Vagina (tissue), 2 donors: ENCODE measurements around the gene LPIN2.

Experiments
- CTCF ChIP-seq, 3 experiments: fragments of 450-650 bp in 2 of 3; fragments of 200-600 bp in 1 of 3; sonication (generic) in 1 of 3; IDR thresholded peaks; one replicate each; pipeline ENCODE4 v1.5.1; 2017 to 2019; ENCODE audit warnings: antibody characterized with exemption in 3 of 3, mild to moderate bottlenecking in 2 of 3, moderate library complexity in 2 of 3
- POLR2A ChIP-seq, 2 donors: fragments of 450-650 bp; IDR thresholded peaks; one replicate each; pipeline ENCODE4 v1.6.1; 2017; ENCODE audit warnings: antibody characterized with exemption in 2 of 2, mild to moderate bottlenecking in 2 of 2, moderate library complexity in 2 of 2
- POLR2AphosphoS5 ChIP-seq, 2 donors: sonication (generic); formaldehyde crosslinking; IDR thresholded peaks; one replicate each; pipeline ENCODE4 v1.9.0; 2017; ENCODE audit warnings: antibody characterized with exemption in 2 of 2, mild to moderate bottlenecking in 2 of 2, low read depth in 1 of 2; ENCODE audit not compliant: insufficient read depth in 1 of 2

GRCh38 chr18:3029215-3029952 is 16.4 kb upstream of the LPIN2 start:
- no peak for TF ChIP-seq CTCF (IDR thresholded peaks at IDR 0.05)
- no peak for TF ChIP-seq POLR2A (IDR thresholded peaks at IDR 0.05)
- TF ChIP-seq POLR2AphosphoS5 (IDR thresholded peaks at IDR 0.05; ENCODE audit: insufficient read depth in 1 of 2, low read depth in 1 of 2): no peak
